Body of pancreas (tissue), 4 donors: ENCODE measurements around the gene ECPAS.

Source experiments
- CTCF ChIP-seq, 7 experiments: fragments of 450-650 bp in 4 of 7; fragments of 200-600 bp in 3 of 7; sonication (generic) in 3 of 7; IDR thresholded peaks; one replicate each; pipeline ENCODE4 v1.5.1; 2016 to 2019; ENCODE audit warnings: antibody characterized with exemption in 7 of 7
- POLR2A ChIP-seq, 3 donors: fragments of 450-650 bp; IDR thresholded peaks; one replicate each; pipeline ENCODE4 v1.6.1; 2016; ENCODE audit warnings: antibody characterized with exemption in 3 of 3, mild to moderate bottlenecking in 2 of 3

- no peak for TF ChIP-seq POLR2A (IDR thresholded peaks at IDR 0.05)
- no peak for TF ChIP-seq CTCF (IDR thresholded peaks at IDR 0.05)
These were observed 32.6 kb downstream of the ECPAS start for GRCh38 chr9:111451570-111451969.
